Fibroblast of mammary gland (primary cell): ENCODE measurements around the gene SCYGR7.

Experiments used
- DNase-seq: peaks from one replicate; pipeline ENCODE4 v3.0.0-alpha.2; 2010; ENCODE audit warnings: low read depth
- H3K4me3 ChIP-seq: 2 replicates; pipeline ENCODE4 v1.5.1; 2011; ENCODE audit warnings: low read depth, mild to moderate bottlenecking, low read length, moderate library complexity; ENCODE audit not compliant: control insufficient read depth
- TF ChIP-seq, protein P1 (sequence below): conservative IDR thresholded peaks from 2 replicates; pipeline ENCODE4 v1.5.1; 2011; ENCODE audit warnings: low read depth, low read length, inconsistent platforms; ENCODE audit not compliant: control insufficient read depth, insufficient read depth

The SCYGR7 gene

GRCh38 chr2:227772197-227772661, 44.1 kb downstream of the SCYGR7 start:
- TF ChIP-seq, protein P1, sequence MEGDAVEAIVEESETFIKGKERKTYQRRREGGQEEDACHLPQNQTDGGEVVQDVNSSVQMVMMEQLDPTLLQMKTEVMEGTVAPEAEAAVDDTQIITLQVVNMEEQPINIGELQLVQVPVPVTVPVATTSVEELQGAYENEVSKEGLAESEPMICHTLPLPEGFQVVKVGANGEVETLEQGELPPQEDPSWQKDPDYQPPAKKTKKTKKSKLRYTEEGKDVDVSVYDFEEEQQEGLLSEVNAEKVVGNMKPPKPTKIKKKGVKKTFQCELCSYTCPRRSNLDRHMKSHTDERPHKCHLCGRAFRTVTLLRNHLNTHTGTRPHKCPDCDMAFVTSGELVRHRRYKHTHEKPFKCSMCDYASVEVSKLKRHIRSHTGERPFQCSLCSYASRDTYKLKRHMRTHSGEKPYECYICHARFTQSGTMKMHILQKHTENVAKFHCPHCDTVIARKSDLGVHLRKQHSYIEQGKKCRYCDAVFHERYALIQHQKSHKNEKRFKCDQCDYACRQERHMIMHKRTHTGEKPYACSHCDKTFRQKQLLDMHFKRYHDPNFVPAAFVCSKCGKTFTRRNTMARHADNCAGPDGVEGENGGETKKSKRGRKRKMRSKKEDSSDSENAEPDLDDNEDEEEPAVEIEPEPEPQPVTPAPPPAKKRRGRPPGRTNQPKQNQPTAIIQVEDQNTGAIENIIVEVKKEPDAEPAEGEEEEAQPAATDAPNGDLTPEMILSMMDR = no peak
- H3K4me3 ChIP-seq = no peak overlapping the region
- no peak for DNase-seq

GRCh38 chr2:227772932-227773331, 44.8 kb downstream of the SCYGR7 start:
- DNase-seq = no peak
- TF ChIP-seq, protein P1 = no peak
- no peak overlapping the region for H3K4me3 ChIP-seq

GRCh38 chr2:227774011-227774624, 46.0 kb downstream of the SCYGR7 start:
- TF ChIP-seq, protein P1 = no peak
- H3K4me3 ChIP-seq = no peak overlapping the region
- DNase-seq = no peak

- TF ChIP-seq, protein P1 = no peak
- no peak for DNase-seq
These were observed 47.0 kb downstream of the SCYGR7 start for GRCh38 chr2:227774895-227775842.

More at GRCh38 chr2:227774895-227775842, 47.0 kb downstream of the SCYGR7 start:
- H3K4me3 ChIP-seq = no peak overlapping the region
